NCI-H1048 (cell line): ENCODE measurements around the gene SLU7.
"Not testable (repeated sequence)": the region's sequence is repeated elsewhere in the genome, so short reads cannot be mapped to it uniquely, and the experiment has no call there.

Experiments
- DNase-seq: peaks from one replicate; lab custom pipeline; 2025; lab: John Stamatoyannopoulos, UW

Gene SLU7

GRCh38 chr5:160450164-160450932 lies 31.5 kb upstream of the SLU7 start:
- DNase-seq: no peak

DNA sequence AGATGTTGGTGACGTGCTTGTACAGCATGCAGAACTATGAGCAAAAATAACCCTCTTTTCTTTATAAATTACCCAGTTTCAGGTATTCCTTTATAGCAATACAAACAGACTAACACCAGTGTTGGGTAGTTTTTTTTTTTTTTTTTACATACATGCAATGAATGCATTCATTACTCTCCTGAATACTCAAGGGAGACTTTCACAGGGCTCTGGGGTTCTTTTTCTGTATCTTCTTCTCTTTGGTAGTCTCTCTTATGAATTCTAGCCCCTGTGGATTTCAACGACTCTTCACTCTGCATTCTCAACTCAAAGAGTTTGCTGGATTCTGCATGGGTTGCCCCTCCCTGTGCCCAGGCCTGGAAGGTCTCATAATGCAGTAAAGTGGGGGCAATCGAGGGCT lies 30.6 kb upstream of the SLU7 start:
- no peak for DNase-seq

DNA sequence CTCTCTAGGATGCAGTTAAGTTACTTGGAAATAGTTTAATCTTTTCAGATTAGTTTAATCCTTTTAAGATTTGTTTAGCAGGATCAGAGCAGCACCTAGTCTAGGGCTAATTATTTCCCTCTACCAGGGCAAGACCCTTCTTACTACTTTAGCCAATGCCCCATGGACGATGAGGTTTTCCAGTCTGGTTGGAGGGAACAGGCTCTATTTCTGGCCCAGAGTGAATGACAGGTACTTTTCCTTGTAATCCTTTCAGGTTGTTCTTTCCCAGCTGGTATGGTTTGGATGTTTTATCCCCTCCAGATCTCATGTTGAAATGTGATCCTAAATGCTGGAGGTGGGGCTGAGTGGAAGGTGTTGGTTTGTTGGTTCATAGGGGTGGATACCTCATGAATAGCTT lies 30.0 kb upstream of the SLU7 start:
- no peak for DNase-seq

DNA sequence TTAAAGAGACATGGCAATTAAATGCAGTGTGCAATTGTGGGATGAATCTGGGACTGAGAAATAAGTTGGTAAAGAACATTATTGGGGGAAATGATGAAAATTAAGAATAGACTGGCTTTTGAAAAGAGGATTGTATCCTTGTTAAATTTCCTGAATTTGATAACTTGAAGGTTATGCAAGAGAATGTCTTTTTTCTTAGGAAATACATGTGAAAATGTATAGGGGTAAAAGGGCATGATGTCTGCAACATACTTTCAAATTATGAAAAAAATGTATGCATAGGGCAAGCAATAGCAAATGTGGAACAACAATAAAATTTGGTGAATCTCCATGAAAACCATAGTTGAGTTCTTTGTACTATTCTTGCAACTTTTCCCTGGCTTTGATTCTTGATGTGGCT lies 26.9 kb upstream of the SLU7 start:
- no peak for DNase-seq

- DNase-seq: no peak
Measured at GRCh38 chr5:160445132-160445531, 26.3 kb upstream of the SLU7 start.

DNA sequence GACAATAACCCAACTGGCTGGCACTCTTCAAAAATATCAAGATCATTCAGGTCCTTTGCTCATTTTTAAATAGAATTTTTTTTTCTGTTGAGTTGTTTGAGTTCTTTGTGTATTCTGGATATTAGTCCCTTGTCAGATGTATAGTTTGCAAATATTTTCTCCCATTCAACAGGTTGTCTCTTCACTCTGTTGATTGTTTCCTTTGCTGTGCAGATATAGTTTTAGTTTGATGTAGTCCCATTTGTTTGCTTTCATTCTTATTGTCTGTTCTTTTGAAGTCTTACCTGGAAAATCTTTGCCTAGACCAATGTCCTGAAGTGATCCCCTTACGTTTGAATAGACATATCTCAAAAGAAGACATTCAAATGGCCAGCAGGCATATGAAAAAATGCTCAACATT lies 25.5 kb upstream of the SLU7 start:
- no peak for DNase-seq

DNA sequence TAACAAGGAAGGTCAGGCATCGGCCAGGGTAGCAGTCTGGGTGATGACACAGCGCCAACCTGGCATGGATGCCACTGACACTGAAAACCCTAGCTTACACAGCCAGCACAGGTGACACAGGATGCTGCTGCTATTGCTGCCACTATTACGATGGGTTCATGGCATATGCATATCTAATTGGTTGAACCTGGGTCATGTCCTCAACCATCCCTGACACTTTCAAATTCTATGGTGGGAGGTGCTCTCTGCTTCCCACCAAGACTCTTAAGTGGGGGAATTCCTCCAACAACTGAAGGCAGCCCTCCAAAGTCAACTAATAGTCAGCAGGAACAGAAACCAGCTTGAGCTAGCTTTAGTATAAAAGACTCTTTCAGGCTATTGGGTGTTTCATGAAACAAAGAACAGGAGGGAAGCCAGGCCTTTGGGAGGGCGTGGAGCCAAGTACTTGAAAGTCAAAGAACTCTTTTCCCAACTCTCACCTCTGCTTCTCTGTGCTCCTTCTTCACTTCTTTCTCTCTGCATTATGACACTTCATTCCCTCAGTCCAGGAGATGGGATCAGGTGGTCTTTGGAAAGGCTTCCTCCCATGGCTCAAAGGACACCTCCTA lies 24.0 kb upstream of the SLU7 start:
- no peak for DNase-seq

- no peak for DNase-seq
Measured at GRCh38 chr5:160441311-160441781, 22.5 kb upstream of the SLU7 start.

- peak; percentile 10 for DNase-seq
Measured at GRCh38 chr5:160439205-160439600, 20.3 kb upstream of the SLU7 start.

DNA sequence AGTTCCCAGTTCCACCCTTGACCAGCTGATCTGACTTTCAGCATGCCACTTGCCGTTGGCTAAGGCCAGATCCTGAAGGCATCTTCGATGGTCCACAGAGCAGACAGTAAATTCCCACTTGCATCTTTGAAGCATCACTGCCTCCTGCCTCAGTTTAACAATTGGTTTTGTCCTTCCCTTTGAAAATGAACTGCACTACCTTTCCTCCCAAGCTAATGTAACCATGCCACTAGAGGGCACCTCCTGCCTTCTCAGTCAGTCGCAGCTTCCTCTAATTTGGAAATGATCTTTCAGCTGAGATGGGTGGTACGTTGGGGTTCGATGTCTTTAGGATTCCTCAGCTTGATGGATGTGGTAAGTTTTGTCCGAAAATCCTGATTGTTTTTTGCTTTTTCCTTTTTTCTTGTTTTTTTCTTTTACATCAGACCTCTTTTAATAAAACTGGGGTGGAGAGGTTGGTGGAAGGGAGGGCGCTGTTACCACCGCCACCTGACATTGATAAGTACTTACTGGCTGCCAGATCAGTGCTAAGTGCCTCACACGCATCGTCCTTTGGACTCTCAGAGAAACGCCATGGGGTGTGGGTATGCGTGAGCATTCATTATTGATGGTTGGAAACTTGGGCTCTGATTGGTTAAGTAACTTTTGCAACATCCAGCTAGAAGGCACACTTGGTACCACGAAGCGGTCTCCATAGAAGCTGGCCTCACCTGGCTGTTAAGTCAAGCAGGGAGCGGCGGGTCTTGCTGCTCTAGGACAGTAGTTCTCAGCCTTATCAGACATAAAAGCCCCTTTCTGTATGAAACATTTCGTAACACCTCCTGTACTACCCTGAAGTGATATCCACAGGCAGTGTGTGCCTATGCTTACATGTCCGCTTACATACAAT lies 19.7 kb upstream of the SLU7 start:
- peak; percentile 6 for DNase-seq

GRCh38 chr5:160437271-160437670 lies 18.4 kb upstream of the SLU7 start:
- DNase-seq: no peak

GRCh38 chr5:160436661-160437060 lies 17.8 kb upstream of the SLU7 start:
- not testable (repeated sequence) for DNase-seq

GRCh38 chr5:160436017-160436416 lies 17.1 kb upstream of the SLU7 start:
- DNase-seq: no peak

- DNase-seq: no peak
Measured at GRCh38 chr5:160435532-160435931, 16.7 kb upstream of the SLU7 start.

GRCh38 chr5:160434022-160434531 lies 15.2 kb upstream of the SLU7 start:
- peak; percentile 4 for DNase-seq

GRCh38 chr5:160432787-160433186 lies 13.9 kb upstream of the SLU7 start:
- no peak for DNase-seq

- no peak for DNase-seq
Measured at GRCh38 chr5:160432196-160432595, 13.3 kb upstream of the SLU7 start.

DNA sequence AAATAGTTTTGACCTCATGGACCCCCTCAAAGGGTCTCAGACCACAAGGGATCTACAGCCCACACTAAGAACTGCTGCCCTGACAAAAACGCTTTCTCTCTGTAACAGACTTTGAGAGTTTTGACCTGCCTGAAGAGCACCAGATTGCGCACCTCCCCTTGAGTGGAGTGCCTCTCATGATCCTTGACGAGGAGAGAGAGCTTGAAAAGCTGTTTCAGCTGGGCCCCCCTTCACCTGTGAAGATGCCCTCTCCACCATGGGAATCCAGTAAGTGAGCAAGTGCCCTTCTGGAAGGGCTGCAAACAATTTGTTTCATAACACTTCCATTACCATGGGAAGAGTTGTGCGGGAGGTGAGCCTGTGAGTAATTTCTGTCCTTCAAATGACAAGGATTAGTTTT lies 8.7 kb upstream of the SLU7 start:
- DNase-seq: no peak

GRCh38 chr5:160423099-160423498 lies 4.2 kb upstream of the SLU7 start:
- DNase-seq: peak; percentile 29

- DNase-seq: peak; percentile 84
Measured at GRCh38 chr5:160421625-160422258, 2.9 kb upstream of the SLU7 start, which contains the start of gene PTTG1. Gene PTTG1 (plus strand): TSS chr5:160421855. CDS start chr5:160422313, 458 bp downstream.

DNA sequence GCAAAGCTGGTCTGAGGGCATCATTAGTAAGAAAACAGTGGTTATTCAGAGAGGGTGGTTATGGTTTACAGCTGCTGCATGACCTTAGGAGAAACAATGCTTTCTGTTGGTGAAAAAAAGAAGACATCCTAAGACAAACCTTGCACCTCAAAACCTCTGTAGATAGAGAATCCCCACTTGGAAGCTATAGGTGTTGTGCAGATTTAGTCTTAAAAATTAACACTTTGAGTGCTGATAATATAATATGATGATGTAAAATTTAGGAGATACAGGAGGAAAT lies 1.4 kb upstream of the SLU7 start:
- DNase-seq: no peak
